Measurements from ENCODE around the gene ETS1. TPM values are rescaled to one million over a fixed set of nuclear protein-coding genes. Genes with fewer than 3 reads are reported as not detected.

The ETS1 gene
- total RNA-seq, 4 donors from 2014 or later = 16.8 to 24.9 (median 21.8) TPM

DNA sequence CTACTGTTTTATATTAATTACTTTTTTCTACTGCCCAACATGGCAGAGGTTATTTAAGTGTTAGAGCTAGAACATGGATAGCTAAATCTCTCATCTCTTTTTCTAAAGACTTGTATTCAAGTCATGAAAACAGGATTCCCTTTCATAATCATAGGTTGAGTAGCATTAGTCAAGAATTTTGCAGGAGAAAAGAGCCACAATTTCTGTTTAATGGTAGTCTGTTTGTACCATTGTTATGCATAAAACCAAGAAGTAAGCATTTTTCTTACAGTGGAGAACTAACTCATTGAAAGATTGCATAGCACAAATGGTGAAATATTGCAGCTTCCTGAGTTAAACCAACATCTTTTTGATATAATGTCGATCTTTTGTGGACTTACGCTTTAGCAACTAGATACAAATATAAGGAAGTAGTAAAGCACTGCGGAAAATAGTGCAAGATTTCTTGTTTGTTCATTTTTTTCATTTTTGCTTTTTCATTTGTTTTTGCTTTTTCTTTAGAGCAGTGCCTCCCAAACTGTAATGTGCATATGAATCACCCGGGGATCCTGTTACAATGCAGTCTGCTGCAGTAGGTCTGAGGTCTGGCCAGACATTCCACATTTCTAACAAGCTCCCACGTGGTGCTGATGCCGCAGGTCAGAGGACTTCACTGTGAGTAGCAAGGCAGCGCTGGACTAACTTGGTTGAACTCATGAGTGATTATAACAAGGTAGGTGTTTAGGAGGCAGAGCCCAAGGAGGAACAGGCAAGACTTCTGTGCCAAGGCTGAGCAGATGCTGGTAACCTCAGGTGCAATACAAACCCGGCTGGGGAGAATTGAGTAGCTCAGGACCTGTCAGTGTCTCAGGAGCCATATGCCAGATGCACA is 4.6 kb downstream of the ETS1 start:
- no peak for TF ChIP-seq POLR2A (IDR thresholded peaks at IDR 0.05)
- ATAC-seq = peak; percentile 87 to 92
- in situ Hi-C loops (cut with MboI; ENCODE audit: low sequenced_read_pairs in 4 of 4) (no loop called here), intact Hi-C loops (cut with DNase I; ENCODE audit: low total_unique reads) (no loop called here)
- Histone ChIP-seq H3K9me3 (no peaks in the 10 kb centered on the region), H3K27me3 (peaks cover 0 to 12% (median 0%) of the 10 kb centered on the region in 3 donors), H3K4me1 (peaks cover 0 to 27% of the 10 kb centered on the region in 2 donors), H3K36me3 (no peaks in the 10 kb centered on the region), H3K27ac (no peak overlapping the region), H3K4me3 (no peak overlapping the region)
- peak; percentile 27 to 37 for DNase-seq

GRCh38 chr11:128581561-128582272 is 5.6 kb downstream of the ETS1 start:
- TF ChIP-seq, protein P1, sequence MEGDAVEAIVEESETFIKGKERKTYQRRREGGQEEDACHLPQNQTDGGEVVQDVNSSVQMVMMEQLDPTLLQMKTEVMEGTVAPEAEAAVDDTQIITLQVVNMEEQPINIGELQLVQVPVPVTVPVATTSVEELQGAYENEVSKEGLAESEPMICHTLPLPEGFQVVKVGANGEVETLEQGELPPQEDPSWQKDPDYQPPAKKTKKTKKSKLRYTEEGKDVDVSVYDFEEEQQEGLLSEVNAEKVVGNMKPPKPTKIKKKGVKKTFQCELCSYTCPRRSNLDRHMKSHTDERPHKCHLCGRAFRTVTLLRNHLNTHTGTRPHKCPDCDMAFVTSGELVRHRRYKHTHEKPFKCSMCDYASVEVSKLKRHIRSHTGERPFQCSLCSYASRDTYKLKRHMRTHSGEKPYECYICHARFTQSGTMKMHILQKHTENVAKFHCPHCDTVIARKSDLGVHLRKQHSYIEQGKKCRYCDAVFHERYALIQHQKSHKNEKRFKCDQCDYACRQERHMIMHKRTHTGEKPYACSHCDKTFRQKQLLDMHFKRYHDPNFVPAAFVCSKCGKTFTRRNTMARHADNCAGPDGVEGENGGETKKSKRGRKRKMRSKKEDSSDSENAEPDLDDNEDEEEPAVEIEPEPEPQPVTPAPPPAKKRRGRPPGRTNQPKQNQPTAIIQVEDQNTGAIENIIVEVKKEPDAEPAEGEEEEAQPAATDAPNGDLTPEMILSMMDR (IDR thresholded peaks at IDR 0.05 in 4 of 5, conservative IDR thresholded peaks at IDR 0.05 in 1 of 5) = no peak
- no peak for TF ChIP-seq POLR2A (IDR thresholded peaks at IDR 0.05)
- in situ Hi-C loops (cut with MboI; ENCODE audit: low sequenced_read_pairs in 4 of 4) = no loop called here
- no peak for ATAC-seq
- Histone ChIP-seq H3K9me3 (no peaks in the 10 kb centered on the region), H3K27me3 (peaks cover 0 to 10% (median 0%) of the 10 kb centered on the region in 3 donors), H3K27ac (peak overlapping the region in 3 of 4 donors; percentile 14 to 38 (median 22)), H3K4me1 (peaks cover 0 to 34% of the 10 kb centered on the region in 2 donors), H3K4me3 (no peak overlapping the region), H3K36me3 (no peaks in the 10 kb centered on the region)
- intact Hi-C loops (cut with DNase I; ENCODE audit: low total_unique reads) = no loop called here
- DNase-seq = no peak

- intact Hi-C loops (cut with DNase I; ENCODE audit: low total_unique reads) (no loop called here), in situ Hi-C loops (cut with MboI; ENCODE audit: low sequenced_read_pairs in 4 of 4) (no loop called here)
- Histone ChIP-seq H3K9me3 (no peaks in the 10 kb centered on the region), H3K4me1 (peaks cover 0 to 38% of the 10 kb centered on the region in 2 donors), H3K27me3 (peaks cover 0 to 10% (median 0%) of the 10 kb centered on the region in 3 donors), H3K4me3 (no peak overlapping the region), H3K27ac (peak overlapping the region; percentile 24 to 52 (median 34)), H3K36me3 (no peaks in the 10 kb centered on the region)
- ATAC-seq = peak in 1 of 2 donors; percentile 44
- no peak for DNase-seq
- no peak for TF ChIP-seq POLR2A (IDR thresholded peaks at IDR 0.05)
- TF ChIP-seq, protein P1 (IDR thresholded peaks at IDR 0.05 in 4 of 5, conservative IDR thresholded peaks at IDR 0.05 in 1 of 5) = no peak
Measured at GRCh38 chr11:128580612-128581011, 6.7 kb downstream of the ETS1 start.

- in situ Hi-C loops (cut with MboI; ENCODE audit: low sequenced_read_pairs in 4 of 4) (loop anchor here in 1 of 4 donors (10.0 kb wide), 1 partner anchor 65 kb away; no protein-coding TSS in a partner anchor), intact Hi-C loops (cut with DNase I; ENCODE audit: low total_unique reads) (no loop called here)
- Histone ChIP-seq H3K36me3 (no peaks in the 10 kb centered on the region), H3K9me3 (no peaks in the 10 kb centered on the region), H3K27me3 (peaks cover 0 to 10% (median 0%) of the 10 kb centered on the region in 3 donors), H3K4me3 (no peak overlapping the region), H3K4me1 (peaks cover 0 to 38% of the 10 kb centered on the region in 2 donors), H3K27ac (peak overlapping the region; percentile 24 to 52 (median 32))
- DNase-seq (no peak), ATAC-seq (no peak)
- TF ChIP-seq POLR2A (IDR thresholded peaks at IDR 0.05) = no peak
- TF ChIP-seq, protein P1 (IDR thresholded peaks at IDR 0.05 in 4 of 5, conservative IDR thresholded peaks at IDR 0.05 in 1 of 5) = no peak
Measured at GRCh38 chr11:128579798-128580504, 7.4 kb downstream of the ETS1 start.

All from gastrocnemius medialis (tissue), 4 donors.